GM23248 (cell line): Measurements from ENCODE around the gene ZNF541.

Experiments
- EZH2 ChIP-seq: fragments of 200-600 bp; sonication (generic); IDR thresholded peaks from 2 replicates; pipeline ENCODE4 v1.6.1; 2018; ENCODE audit warnings: antibody characterized with exemption, mild to moderate bottlenecking; ENCODE audit not compliant: insufficient read depth, poor library complexity, severe bottlenecking
- EZH2phosphoT487 ChIP-seq: fragments of 200-600 bp; sonication (generic); IDR thresholded peaks from 2 replicates; pipeline ENCODE4 v1.6.1; 2018; ENCODE audit warnings: antibody characterized with exemption, moderate library complexity, mild to moderate bottlenecking, low read depth; ENCODE audit not compliant: insufficient read depth

GRCh38 chr19:47581605-47582319, 8.8 kb upstream of the ZNF541 start:
- TF ChIP-seq EZH2 (no peak), EZH2phosphoT487 (no peak)
